ENCODE measurements around the gene GSK3B. TPM values are rescaled to one million over a fixed set of nuclear protein-coding genes. Genes with fewer than 3 reads are reported as not detected.

Gene GSK3B
- total RNA-seq, 1 experiment from 2014 or later = 56.5 TPM

- no peak overlapping the region for H3K4me3 Mint-ChIP-seq
These were observed 1.2 kb upstream of the GSK3B start for GRCh38 chr3:120095226-120095978.

More at GRCh38 chr3:120095226-120095978, 1.2 kb upstream of the GSK3B start:
- H3K23ac ChIP-seq (ENCODE audit: insufficient read length, low read depth, low read length) = no peak overlapping the region
- peak overlapping the region; percentile 98 for H2BK5ac ChIP-seq (ENCODE audit: insufficient read length, low read length)
- peak overlapping the region; percentile 99 for H3K4ac ChIP-seq (ENCODE audit: low read depth, low read length)
- Mint-ChIP-seq H3K4me1 (peaks cover 0 to 13% of the 10 kb centered on the region in 2 experiments; a peak in 2 of 4 replicates), H3K9me3 (no peaks in the 10 kb centered on the region), H3K36me3 (ENCODE audit: insufficient read depth in 1 of 3, low read depth in 3 of 3) (peaks cover 13 to 25% (median 20%) of the 10 kb centered on the region in 3 experiments), H3K27ac (peak overlapping the region; percentile 99 to 100 (median 99); a peak in 6 of 7 replicates), H3K27me3 (ENCODE audit: low read depth) (no peaks in the 10 kb centered on the region)
- peak overlapping the region; percentile 98 for H4K91ac ChIP-seq (ENCODE audit: insufficient read length, low read depth, low read length)
- H3K4me1 ChIP-seq (ENCODE audit: insufficient read depth, low read length) = no peaks in the 10 kb centered on the region
- peak overlapping the region; percentile 97 for H3K18ac ChIP-seq (ENCODE audit: insufficient read length, low read depth, low read length)
- peak overlapping the region; percentile 73 for H4K5ac ChIP-seq (ENCODE audit: insufficient read length, low read depth, low read length)
- H3K27me3 ChIP-seq (ENCODE audit: insufficient read depth, low read length) = no peaks in the 10 kb centered on the region
- no peak overlapping the region for H4K8ac ChIP-seq (replicated peaks; ENCODE audit: insufficient read length, low read depth, low read length)
- peak; percentile 84 for DNase-seq
- H3T11ph ChIP-seq (ENCODE audit: low read length) = peak overlapping the region; percentile 46
- no peak overlapping the region for H2AFZ ChIP-seq (ENCODE audit: low read length)
- H2BK20ac ChIP-seq (ENCODE audit: low read depth, low read length, poor library complexity, severe bottlenecking) = no peak overlapping the region
- H3K14ac ChIP-seq (ENCODE audit: insufficient read depth, low read length) = peak overlapping the region; percentile 98
- WGBS (ENCODE audit: extremely low coverage, insufficient read length, low lambda C conversion rate) = no CpG with 5 or more reads among the region's 58 CpGs
- no peak for TF ChIP-seq CTCF (conservative IDR thresholded peaks at IDR 0.05)
- no peaks in the 10 kb centered on the region for H4K20me1 ChIP-seq (ENCODE audit: control insufficient read depth, insufficient read depth, insufficient read length)
- no peaks in the 10 kb centered on the region for H3K9me3 ChIP-seq (ENCODE audit: control insufficient read depth, low read depth, low read length)
- no peaks in the 10 kb centered on the region for H3K79me1 ChIP-seq (ENCODE audit: insufficient read depth, low read depth, low read length, poor library complexity, severe bottlenecking)
- H3K23me2 ChIP-seq (ENCODE audit: insufficient read length, low read depth, low read length, poor library complexity, severe bottlenecking) = peaks cover 4% of the 10 kb centered on the region
- no peak overlapping the region for H2AK5ac ChIP-seq (ENCODE audit: insufficient read length, low read length)
- peaks cover 31% of the 10 kb centered on the region; the same call in 1 of the 2 replicates for H3K79me2 ChIP-seq (ENCODE audit: insufficient read depth, low read length)
- peak overlapping the region; percentile 83 for H2BK12ac ChIP-seq (ENCODE audit: insufficient read length, low read depth, low read length)
- peak overlapping the region; percentile 93 for H2BK120ac ChIP-seq (ENCODE audit: low read depth, low read length, poor library complexity, severe bottlenecking)
- peak overlapping the region; percentile 93 for H3K27ac ChIP-seq (ENCODE audit: insufficient read length, low read depth, low read length)
- H3K56ac ChIP-seq (ENCODE audit: insufficient read length, low read depth, low read length) = peak overlapping the region; percentile 10
- peak overlapping the region; percentile 33; the same call in 1 of the 2 replicates for H2BK15ac ChIP-seq (ENCODE audit: low read depth, low read length)
- peak overlapping the region; percentile 100 for H3K4me2 ChIP-seq (ENCODE audit: insufficient read depth, insufficient read length, low read length)
- peak overlapping the region; percentile 99 for H3K9ac ChIP-seq (ENCODE audit: extremely low read depth, insufficient read length, low read length)
